HepG2 (cell line): ENCODE results near the gene TPX2. TPM values are rescaled to one million over a fixed set of nuclear protein-coding genes. Genes with fewer than 3 reads are reported as not detected.

Source experiments
- ATAC-seq: fragments of 200-7000 bp; cut with Tn5 transposase; 3 replicates; pipeline ENCODE4 v1.9.1; 2020; ENCODE audit warnings: mild to moderate bottlenecking, moderate library complexity
- Bru-seq: library from RNA; stranded (reverse); fragments of 400-500 nt; gene quantifications from one replicate; lab custom pipeline; 2021; lab: Mats Ljungman, UMichigan
- BruChase-seq, 2 experiments: library from RNA; stranded (reverse); fragments of 400-500 nt; gene quantifications; one replicate each; lab custom pipeline; 2021; lab: Mats Ljungman, UMichigan
- BruUV-seq: library from RNA; stranded (reverse); fragments of 400-500 nt; replicated peaks from 2 replicates; lab custom pipeline; 2021; lab: Mats Ljungman, UMichigan
- CTCF ChIA-PET: fragments of 300-600 bp; formaldehyde crosslinking; extraction: SDS; loops from one replicate; lab custom pipeline; 2021; ENCODE audit warnings: low total read pairs, inconsistent platforms, low intra/inter-chr PET ratio; lab: Yijun Ruan, JAX
- POLR2A ChIA-PET: fragments of 350-600 bp; sonication (Branson Sonifier 250); formaldehyde crosslinking; loops from one replicate; lab custom pipeline; 2020; ENCODE audit warnings: antibody characterized with exemption, inconsistent platforms; lab: Yijun Ruan, JAX
- DNase-seq: peaks from one replicate; pipeline ENCODE4 v3.0.0-alpha.2; 2015; ENCODE audit warnings: low spot score
- FAIRE-seq: peaks from 3 replicates; lab custom pipeline; 2011; peaks lifted over from hg19 to GRCh38; lab: Jason Lieb, UNC
- H2AFZ ChIP-seq: one replicate; pipeline ENCODE4 v1.6.1; 2011; ENCODE audit warnings: low read length, inconsistent platforms
- H3K27ac ChIP-seq: fragments of 300-600 bp; 3 replicates; pipeline ENCODE4 v1.8.0; 2011; ENCODE audit warnings: mixed run types, mild to moderate bottlenecking, mixed read lengths, low read length, inconsistent platforms; ENCODE audit not compliant: insufficient read depth; ENCODE audit errors: extremely low read length
- H3K27me3 ChIP-seq, 2 experiments: fragments of 200-600 bp in 1 of 2; 2 replicates in 1 of 2; 3 replicates in 1 of 2; pipeline versions ENCODE4 v1.6.0 to v1.8.0; 2011; ENCODE audit warnings: low read length in 2 of 2, mild to moderate bottlenecking in 2 of 2, moderate library complexity in 2 of 2, inconsistent platforms in 1 of 2; ENCODE audit not compliant: insufficient read depth in 2 of 2, control insufficient read depth in 1 of 2
- H3K36me3 ChIP-seq, 2 experiments: fragments of 200-600 bp in 1 of 2; replicated peaks in 1 of 2; 2 replicates in 1 of 2; 3 replicates in 1 of 2; pipeline versions ENCODE4 v1.5.1 to v1.8.0; 2011; ENCODE audit warnings: low read length in 2 of 2, inconsistent platforms in 1 of 2; ENCODE audit not compliant: insufficient read depth in 2 of 2, control insufficient read depth in 1 of 2
- H3K4me1 ChIP-seq: 2 replicates; pipeline ENCODE4 v1.5.1; 2012; ENCODE audit warnings: low read length, inconsistent platforms; ENCODE audit not compliant: insufficient read depth
- H3K4me2 ChIP-seq: 2 replicates; pipeline ENCODE4 v1.6.0; 2011; ENCODE audit warnings: low read depth, low read length, inconsistent platforms
- H3K4me3 ChIP-seq, 3 experiments: fragments of 200-600 bp in 1 of 3; sonication (generic), shearing (Covaris generic) in 1 of 3; replicated peaks in 1 of 3; 2 replicates each; pipeline ENCODE4 v1.5.1; 2011 to 2016; ENCODE audit warnings: low read length in 3 of 3, inconsistent platforms in 2 of 3, low read depth in 2 of 3, mild to moderate bottlenecking in 2 of 3, control low read depth in 1 of 3, mixed read lengths in 1 of 3; ENCODE audit not compliant: insufficient read depth in 1 of 3
- H3K79me2 ChIP-seq: one replicate; pipeline ENCODE4 v1.6.1; 2011; ENCODE audit warnings: low read length, inconsistent platforms; ENCODE audit not compliant: insufficient read depth
- H3K9ac ChIP-seq: 2 replicates; pipeline ENCODE4 v1.6.0; 2011; ENCODE audit warnings: mild to moderate bottlenecking, low read depth, low read length, inconsistent platforms; ENCODE audit not compliant: insufficient read depth
- H3K9me3 ChIP-seq: 2 replicates; pipeline ENCODE4 v1.5.1; 2012; ENCODE audit warnings: mild to moderate bottlenecking, low read length
- H4K20me1 ChIP-seq: 2 replicates; pipeline ENCODE4 v1.6.0; 2011; ENCODE audit warnings: inconsistent platforms, mild to moderate bottlenecking, low read length, moderate library complexity; ENCODE audit not compliant: insufficient read depth
- MLLT10 ChIP-seq: sonication (generic); formaldehyde crosslinking; IDR thresholded peaks from 2 replicates; pipeline ENCODE4 v1.4.0; 2020; ENCODE audit warnings: missing genetic modification reagents
- NFATC3 ChIP-seq: sonication (generic); formaldehyde crosslinking; IDR thresholded peaks from 2 replicates; pipeline ENCODE4 v1.5.1; 2020; ENCODE audit warnings: mild to moderate bottlenecking, missing genetic modification reagents
- WGBS: methylation state at CpG from one replicate; pipeline ENCODE4 v1.1.6; 2017; ENCODE audit warnings: low lambda C conversion rate; 5-methylcytosine and 5-hydroxymethylcytosine counted together
- in situ Hi-C: cut with HindIII; loops from 2 replicates; pipeline ENCODE4 v1.10.0; 2017; ENCODE audit warnings: low pct_unique_long_range_greater_than_20kb; ENCODE audit not compliant: extremely low pct_ligation_motif_present
- intact Hi-C: fragments of 100-400 bp; cut with micrococcal nuclease; formaldehyde crosslinking; loops from one replicate; pipeline ENCODE4 v1.10.0; 2022; ENCODE audit not compliant: unreplicated experiment
- long read RNA-seq, 2 experiments: library from RNA in 1 of 2; library from polyadenylated mRNA in 1 of 2; stranded (forward) in 1 of 2; unstranded in 1 of 2; transcript quantifications; one replicate each; pipeline ENCODE4 v2.0.0, GENCODE V29; 2019 to 2022
- polyA minus RNA-seq, 3 experiments: library from RNA; depleted of rRNA, polyadenylated mRNA; stranded (reverse); fragments of >200 nt; gene quantifications; 2 replicates each; pipeline ENCODE4 v1.2.3, GENCODE V29; 2011; ENCODE audit warnings: low replicate concordance in 1 of 3
- polyA plus RNA-seq, 8 experiments: library from polyadenylated mRNA; depleted of rRNA in 3 of 8; stranded (reverse) in 7 of 8; unstranded in 1 of 8; fragments of >200 nt; fragmentation: Illumina TruSeq in 4 of 8; extraction: Trizol in 4 of 8; gene quantifications; 2 replicates each; pipeline versions ENCODE4 v1.2.1 to v1.2.3, GENCODE V29; 2011 to 2016; ENCODE audit warnings: low read depth in 4 of 8, missing spikeins in 1 of 8, mixed read lengths in 1 of 8; ENCODE audit not compliant: insufficient read depth in 1 of 8
- total RNA-seq, 5 experiments: library from RNA; depleted of rRNA; stranded (reverse); fragments of >200 nt; fragmentation: Illumina TruSeq; extraction: Trizol; gene quantifications; 2 replicates each; pipeline ENCODE4 v1.2.3, GENCODE V29; 2016; ENCODE audit warnings: low read depth in 1 of 5
- TF ChIP-seq, protein P1 (sequence below): sonication (generic); formaldehyde crosslinking; IDR thresholded peaks from 2 replicates; pipeline ENCODE4 v1.5.0; 2020; ENCODE audit warnings: mild to moderate bottlenecking, missing genetic modification reagents, borderline replicate concordance
- TF ChIP-seq, protein P2 (sequence below): sonication (generic); formaldehyde crosslinking; IDR thresholded peaks from 2 replicates; pipeline ENCODE4 v1.4.0; 2020; ENCODE audit warnings: mild to moderate bottlenecking, missing genetic modification reagents
- TF ChIP-seq, protein P3 (sequence below): sonication (generic); formaldehyde crosslinking; IDR thresholded peaks from 2 replicates; pipeline ENCODE4 v1.5.0; 2020; ENCODE audit warnings: missing genetic modification reagents
- TF ChIP-seq, protein P4 (sequence below): sonication (generic); formaldehyde crosslinking; IDR thresholded peaks from 2 replicates; pipeline ENCODE4 v1.8.0; 2022; ENCODE audit warnings: missing genetic modification reagents, mild to moderate bottlenecking, moderate library complexity, borderline replicate concordance

Gene TPX2, protein sequence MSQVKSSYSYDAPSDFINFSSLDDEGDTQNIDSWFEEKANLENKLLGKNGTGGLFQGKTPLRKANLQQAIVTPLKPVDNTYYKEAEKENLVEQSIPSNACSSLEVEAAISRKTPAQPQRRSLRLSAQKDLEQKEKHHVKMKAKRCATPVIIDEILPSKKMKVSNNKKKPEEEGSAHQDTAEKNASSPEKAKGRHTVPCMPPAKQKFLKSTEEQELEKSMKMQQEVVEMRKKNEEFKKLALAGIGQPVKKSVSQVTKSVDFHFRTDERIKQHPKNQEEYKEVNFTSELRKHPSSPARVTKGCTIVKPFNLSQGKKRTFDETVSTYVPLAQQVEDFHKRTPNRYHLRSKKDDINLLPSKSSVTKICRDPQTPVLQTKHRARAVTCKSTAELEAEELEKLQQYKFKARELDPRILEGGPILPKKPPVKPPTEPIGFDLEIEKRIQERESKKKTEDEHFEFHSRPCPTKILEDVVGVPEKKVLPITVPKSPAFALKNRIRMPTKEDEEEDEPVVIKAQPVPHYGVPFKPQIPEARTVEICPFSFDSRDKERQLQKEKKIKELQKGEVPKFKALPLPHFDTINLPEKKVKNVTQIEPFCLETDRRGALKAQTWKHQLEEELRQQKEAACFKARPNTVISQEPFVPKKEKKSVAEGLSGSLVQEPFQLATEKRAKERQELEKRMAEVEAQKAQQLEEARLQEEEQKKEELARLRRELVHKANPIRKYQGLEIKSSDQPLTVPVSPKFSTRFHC
- 124 and 190 TPM in 2 replicates for total RNA-seq (2016; rRNA removed; fragmentation: Illumina TruSeq; extraction: Trizol)
- 19.7 and 21.4 TPM in 2 replicates for total RNA-seq (2016; cell fraction: cytosol; rRNA removed; fragmentation: Illumina TruSeq; extraction: Trizol; ENCODE audit: low read depth)
- 123 and 174 TPM in 2 replicates for total RNA-seq (2016; cell fraction: insoluble cytoplasmic fraction; rRNA removed; fragmentation: Illumina TruSeq; extraction: Trizol)
- 59.2 and 59.7 TPM in 2 replicates for total RNA-seq (2016; cell fraction: membrane; rRNA removed; fragmentation: Illumina TruSeq; extraction: Trizol)
- total RNA-seq (2016; cell fraction: nucleus; rRNA removed; fragmentation: Illumina TruSeq; extraction: Trizol): 91.9 and 95.0 TPM in 2 replicates
- 20.0 and 34.3 TPM in 2 replicates for polyA plus RNA-seq (2011; rRNA removed)
- 21.1 and 21.9 TPM in 2 replicates for polyA plus RNA-seq (2011; cell fraction: cytosol; rRNA removed)
- 16.5 and 21.6 TPM in 2 replicates for polyA plus RNA-seq (2011; cell fraction: nucleus; rRNA removed)
- 28.3 and 61.6 TPM in 2 replicates for polyA plus RNA-seq (2012)
- 8.4 and 9.3 TPM in 2 replicates for polyA plus RNA-seq (2016; cell fraction: cytosol; fragmentation: Illumina TruSeq; extraction: Trizol; ENCODE audit: low read depth)
- polyA plus RNA-seq (2016; cell fraction: insoluble cytoplasmic fraction; fragmentation: Illumina TruSeq; extraction: Trizol; ENCODE audit: low read depth): 186 and 207 TPM in 2 replicates
- 30.8 and 32.2 TPM in 2 replicates for polyA plus RNA-seq (2016; cell fraction: membrane; fragmentation: Illumina TruSeq; extraction: Trizol; ENCODE audit: low read depth)
- 122 and 124 TPM in 2 replicates for polyA plus RNA-seq (2016; cell fraction: nucleus; fragmentation: Illumina TruSeq; extraction: Trizol; ENCODE audit: insufficient read depth, low read depth)
- polyA minus RNA-seq (2011; rRNA and poly(A)+ RNA removed; ENCODE audit: low replicate concordance): 23.1 and 74.5 TPM in 2 replicates
- 31.8 and 39.1 TPM in 2 replicates for polyA minus RNA-seq (2011; cell fraction: cytosol; rRNA and poly(A)+ RNA removed)
- 42.3 and 53.4 TPM in 2 replicates for polyA minus RNA-seq (2011; cell fraction: nucleus; rRNA and poly(A)+ RNA removed)
- Bru-seq, nascent RNA: percentile 77 among the genes with signal in this experiment
- BruChase-seq, experiment 1, labeled RNA remaining after a 6-hour chase: percentile 83 among the genes with signal in this experiment
- percentile 81 among the genes with signal in this experiment for BruChase-seq, experiment 2, labeled RNA remaining after a 2-hour chase
- long read RNA-seq, experiment 1, transcript TPX2-201 (18 exons, 3,497 nt): major isoform, 52 of 116 reads
- long read RNA-seq, experiment 1, partial matches to known transcripts: 41 of 116 reads
- long read RNA-seq, experiment 1, other reads (novel, unspliced or antisense): 23 of 116 reads
- long read RNA-seq, experiment 2, transcript TPX2-201 (18 exons, 3,497 nt): major isoform, 27 of 104 reads
- long read RNA-seq, experiment 2, partial matches to known transcripts: 49 of 104 reads
- long read RNA-seq, experiment 2, other reads (novel, unspliced or antisense): 28 of 104 reads

DNA sequence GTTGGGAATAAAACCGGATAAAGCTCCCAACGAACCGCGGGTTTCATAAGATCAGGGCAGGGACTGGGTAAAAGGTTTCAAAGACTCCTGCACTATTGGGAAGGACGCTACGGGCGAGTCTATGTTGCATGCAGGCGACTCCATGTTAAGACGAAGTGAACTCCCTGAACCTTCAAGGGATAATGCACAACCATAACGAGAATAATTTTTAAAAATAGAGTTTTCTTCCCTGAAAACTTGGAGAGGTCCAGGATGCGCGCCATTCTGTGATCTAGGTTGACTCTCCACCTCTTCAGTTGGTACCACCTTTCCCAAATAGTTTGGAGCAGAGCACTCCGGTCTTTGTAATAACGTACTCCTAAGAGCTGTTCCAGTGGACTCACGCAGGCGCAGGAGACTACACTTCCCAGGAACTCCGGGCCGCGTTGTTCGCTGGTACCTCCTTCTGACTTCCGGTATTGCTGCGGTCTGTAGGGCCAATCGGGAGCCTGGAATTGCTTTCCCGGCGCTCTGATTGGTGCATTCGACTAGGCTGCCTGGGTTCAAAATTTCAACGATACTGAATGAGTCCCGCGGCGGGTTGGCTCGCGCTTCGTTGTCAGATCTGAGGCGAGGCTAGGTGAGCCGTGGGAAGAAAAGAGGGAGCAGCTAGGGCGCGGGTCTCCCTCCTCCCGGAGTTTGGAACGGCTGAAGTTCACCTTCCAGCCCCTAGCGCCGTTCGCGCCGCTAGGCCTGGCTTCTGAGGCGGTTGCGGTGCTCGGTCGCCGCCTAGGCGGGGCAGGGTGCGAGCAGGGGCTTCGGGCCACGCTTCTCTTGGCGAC lies at the start of gene TPX2:
TPX2 (plus strand) TSS at position 562 of the 821 bp plus-strand sequence. CDS start 18,187 bp downstream, outside the sequence.
- intact Hi-C loops (no loop called here), in situ Hi-C loops (no loop called here)
- Histone ChIP-seq H3K9me3 (no peaks in the 10 kb centered on the region), H3K9ac (peak within 1 kb of the TSS; percentile 90), H3K36me3 (peaks cover 2 to 8% of the 10 kb centered on the region in 2 experiments; a peak in 3 of 5 replicates), H3K4me1 (peaks cover 34% of the 10 kb centered on the region), H3K4me2 (peak within 1 kb of the TSS; percentile 93), H3K79me2 (peaks cover 54% of the 10 kb centered on the region), H3K4me3 (peak within 1 kb of the TSS; percentile 90 to 97 (median 93)), H3K27ac (peak within 1 kb of the TSS; percentile 84), H2AFZ (peak within 1 kb of the TSS; percentile 73), H4K20me1 (no peaks in the 10 kb centered on the region), H3K27me3 (peaks cover 0 to 3% of the 10 kb centered on the region in 2 experiments; a peak in 2 of 5 replicates)
- under 1% methylated on average over 53 of the region's 54 CpGs for whole genome bisulfite sequencing
- ChIA-PET POLR2A (interaction anchor here (0.7 to 3.2 kb wide), 29 partner anchors 8 to 165 kb away, joined by 3 to 34 read pairs (median 7); partner anchors contain the start of genes BCL2L1 and ID1), CTCF (interaction anchor here (1.8 kb wide), 1 partner anchor 78 kb away, joined by 5 read pairs; no protein-coding TSS in a partner anchor)
- ATAC-seq (peak; percentile 99), FAIRE-seq (peak; percentile 93), DNase-seq (peak; percentile 99)
- no TSS peak for BruUV-seq
- 0 out of 2 replicates have a peak, but pooled peaks have one; percentile 63 for TF ChIP-seq MLLT10 (CRISPR knock-in tag)
- TF ChIP-seq, protein P1, sequence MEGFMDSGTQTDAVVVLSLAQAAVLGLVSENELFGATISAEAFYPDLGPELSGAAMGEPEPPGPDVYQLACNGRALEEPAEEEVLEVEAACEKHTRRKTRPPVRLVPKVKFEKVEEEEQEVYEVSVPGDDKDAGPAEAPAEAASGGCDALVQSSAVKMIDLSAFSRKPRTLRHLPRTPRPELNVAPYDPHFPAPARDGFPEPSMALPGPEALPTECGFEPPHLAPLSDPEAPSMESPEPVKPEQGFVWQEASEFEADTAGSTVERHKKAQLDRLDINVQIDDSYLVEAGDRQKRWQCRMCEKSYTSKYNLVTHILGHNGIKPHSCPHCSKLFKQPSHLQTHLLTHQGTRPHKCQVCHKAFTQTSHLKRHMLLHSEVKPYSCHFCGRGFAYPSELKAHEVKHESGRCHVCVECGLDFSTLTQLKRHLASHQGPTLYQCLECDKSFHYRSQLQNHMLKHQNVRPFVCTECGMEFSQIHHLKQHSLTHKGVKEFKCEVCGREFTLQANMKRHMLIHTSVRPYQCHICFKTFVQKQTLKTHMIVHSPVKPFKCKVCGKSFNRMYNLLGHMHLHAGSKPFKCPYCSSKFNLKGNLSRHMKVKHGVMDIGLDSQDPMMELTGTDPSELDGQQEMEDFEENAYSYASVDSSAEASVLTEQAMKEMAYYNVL: peak; percentile 95; the same call in 1 of the 2 replicates
- TF ChIP-seq, protein P2, sequence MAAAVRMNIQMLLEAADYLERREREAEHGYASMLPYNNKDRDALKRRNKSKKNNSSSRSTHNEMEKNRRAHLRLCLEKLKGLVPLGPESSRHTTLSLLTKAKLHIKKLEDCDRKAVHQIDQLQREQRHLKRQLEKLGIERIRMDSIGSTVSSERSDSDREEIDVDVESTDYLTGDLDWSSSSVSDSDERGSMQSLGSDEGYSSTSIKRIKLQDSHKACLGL (CRISPR knock-in tag): peak; percentile 97
- TF ChIP-seq, protein P3, sequence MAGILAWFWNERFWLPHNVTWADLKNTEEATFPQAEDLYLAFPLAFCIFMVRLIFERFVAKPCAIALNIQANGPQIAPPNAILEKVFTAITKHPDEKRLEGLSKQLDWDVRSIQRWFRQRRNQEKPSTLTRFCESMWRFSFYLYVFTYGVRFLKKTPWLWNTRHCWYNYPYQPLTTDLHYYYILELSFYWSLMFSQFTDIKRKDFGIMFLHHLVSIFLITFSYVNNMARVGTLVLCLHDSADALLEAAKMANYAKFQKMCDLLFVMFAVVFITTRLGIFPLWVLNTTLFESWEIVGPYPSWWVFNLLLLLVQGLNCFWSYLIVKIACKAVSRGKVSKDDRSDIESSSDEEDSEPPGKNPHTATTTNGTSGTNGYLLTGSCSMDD (CRISPR knock-in tag): no peak
- TF ChIP-seq, protein P4, sequence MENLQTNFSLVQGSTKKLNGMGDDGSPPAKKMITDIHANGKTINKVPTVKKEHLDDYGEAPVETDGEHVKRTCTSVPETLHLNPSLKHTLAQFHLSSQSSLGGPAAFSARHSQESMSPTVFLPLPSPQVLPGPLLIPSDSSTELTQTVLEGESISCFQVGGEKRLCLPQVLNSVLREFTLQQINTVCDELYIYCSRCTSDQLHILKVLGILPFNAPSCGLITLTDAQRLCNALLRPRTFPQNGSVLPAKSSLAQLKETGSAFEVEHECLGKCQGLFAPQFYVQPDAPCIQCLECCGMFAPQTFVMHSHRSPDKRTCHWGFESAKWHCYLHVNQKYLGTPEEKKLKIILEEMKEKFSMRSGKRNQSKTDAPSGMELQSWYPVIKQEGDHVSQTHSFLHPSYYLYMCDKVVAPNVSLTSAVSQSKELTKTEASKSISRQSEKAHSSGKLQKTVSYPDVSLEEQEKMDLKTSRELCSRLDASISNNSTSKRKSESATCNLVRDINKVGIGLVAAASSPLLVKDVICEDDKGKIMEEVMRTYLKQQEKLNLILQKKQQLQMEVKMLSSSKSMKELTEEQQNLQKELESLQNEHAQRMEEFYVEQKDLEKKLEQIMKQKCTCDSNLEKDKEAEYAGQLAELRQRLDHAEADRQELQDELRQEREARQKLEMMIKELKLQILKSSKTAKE (CRISPR knock-in tag): no peak; the same call in 1 of the 2 replicates
- TF ChIP-seq NFATC3 (CRISPR knock-in tag): peak; percentile 90; the same call in 1 of the 2 replicates
